ENCODE results near the gene ZNF512B.

- no peak for TF ChIP-seq CTCF (IDR thresholded peaks at IDR 0.05)
- TF ChIP-seq POLR2A (IDR thresholded peaks at IDR 0.05), result no peak
Observed at GRCh38 chr20:63940472-63941266, 29.1 kb downstream of the ZNF512B start.
